ENCODE results near the gene KAT6B. TPM values are rescaled to one million over a fixed set of nuclear protein-coding genes. Genes with fewer than 3 reads are reported as not detected.
"Not testable (repeated sequence)": the region's sequence is repeated elsewhere in the genome, so short reads cannot be mapped to it uniquely, and the experiment has no call there.

Gene KAT6B
- total and polyA plus RNA-seq, 7 experiments from 2014 or later: 33.2 to 80.5 (median 63.6) TPM

- ATAC-seq; H3K4me1 ChIP-seq (ENCODE audit: control insufficient read depth in 2 of 2, insufficient read depth in 2 of 2, low read length in 2 of 2); H3K4me3 ChIP-seq (ENCODE audit: low read length); H3K36me3 ChIP-seq (ENCODE audit: control insufficient read depth in 2 of 3, insufficient read depth in 3 of 3, low read length in 3 of 3); H3K9me3 ChIP-seq (ENCODE audit: control insufficient read depth in 2 of 3, low read length in 3 of 3); intact Hi-C loops (cut with micrococcal nuclease); DNase-seq; H3K27ac Mint-ChIP-seq; H3K4me3 Mint-ChIP-seq; H3K27me3 Mint-ChIP-seq; H3K27ac ChIP-seq (ENCODE audit: low read depth, low read length); H3K27me3 ChIP-seq (ENCODE audit: control insufficient read depth in 2 of 2, insufficient read depth in 2 of 2, low read length in 2 of 2): not testable (repeated sequence)
- H3K9me3 Mint-ChIP-seq: peaks cover 1 to 30% (median 11%) of the 10 kb centered on the region in 11 donors
- ChIA-PET CTCF (interaction anchor here (0.6 to 1.2 kb wide), 3 partner anchors 8 to 143 kb away, joined by 3 to 4 read pairs (median 3); no protein-coding TSS in a partner anchor), POLR2A (interaction anchor here (0.7 kb wide), 1 partner anchor 524 kb away, joined by 7 read pairs; no protein-coding TSS in a partner anchor)
- peaks cover 0 to 26% (median 24%) of the 10 kb centered on the region in 5 donors for H3K36me3 Mint-ChIP-seq
- H3K4me1 Mint-ChIP-seq: peaks cover 24 to 70% (median 51%) of the 10 kb centered on the region in 7 donors
Measured at GRCh38 chr10:74921070-74921469, 94.7 kb downstream of the KAT6B start.

GRCh38 chr10:74921744-74922143 is 95.3 kb downstream of the KAT6B start:
- POLR2A ChIA-PET: no interaction called here
- Mint-ChIP-seq H3K27ac (peak overlapping the region in 5 of 9 donors; percentile 2 to 52 (median 33)), H3K36me3 (peaks cover 0 to 23% (median 20%) of the 10 kb centered on the region in 5 donors), H3K27me3 (no peaks in the 10 kb centered on the region), H3K4me1 (peaks cover 20 to 69% (median 51%) of the 10 kb centered on the region in 7 donors), H3K9me3 (peaks cover 1 to 30% (median 11%) of the 10 kb centered on the region in 11 donors), H3K4me3 (no peak overlapping the region)
- H3K9me3 ChIP-seq (ENCODE audit: control insufficient read depth in 2 of 3, low read length in 3 of 3): no peaks in the 10 kb centered on the region
- CTCF ChIA-PET: interaction anchor here (1.2 kb wide), 1 partner anchor 9 kb away, joined by 3 read pairs; no protein-coding TSS in a partner anchor
- no peak overlapping the region for H3K4me3 ChIP-seq (ENCODE audit: low read length)
- intact Hi-C loops (cut with micrococcal nuclease): no loop called here
- H3K27me3 ChIP-seq (ENCODE audit: control insufficient read depth in 2 of 2, insufficient read depth in 2 of 2, low read length in 2 of 2): no peaks in the 10 kb centered on the region
- H3K36me3 ChIP-seq (ENCODE audit: control insufficient read depth in 2 of 3, insufficient read depth in 3 of 3, low read length in 3 of 3): no peaks in the 10 kb centered on the region
- DNase-seq (no peak), ATAC-seq (no peak)
- H3K27ac ChIP-seq (ENCODE audit: low read depth, low read length): no peak overlapping the region
- H3K4me1 ChIP-seq (ENCODE audit: control insufficient read depth in 2 of 2, insufficient read depth in 2 of 2, low read length in 2 of 2): no peaks in the 10 kb centered on the region

GRCh38 chr10:74922921-74923320 is 96.5 kb downstream of the KAT6B start:
- Mint-ChIP-seq H3K27ac (peak overlapping the region in 6 of 9 donors; percentile 4 to 50 (median 39)), H3K4me1 (peaks cover 20 to 75% (median 61%) of the 10 kb centered on the region in 7 donors), H3K27me3 (no peaks in the 10 kb centered on the region), H3K4me3 (peak overlapping the region in 1 of 10 donors; percentile 42), H3K36me3 (peaks cover 0 to 17% (median 14%) of the 10 kb centered on the region in 5 donors), H3K9me3 (peaks cover 0 to 23% (median 8%) of the 10 kb centered on the region in 11 donors)
- ATAC-seq: no peak
- ChIA-PET CTCF (no interaction called here), POLR2A (no interaction called here)
- intact Hi-C loops (cut with micrococcal nuclease): no loop called here
- Histone ChIP-seq H3K4me3 (ENCODE audit: low read length) (no peak overlapping the region), H3K9me3 (ENCODE audit: control insufficient read depth in 2 of 3, low read length in 3 of 3) (no peaks in the 10 kb centered on the region), H3K36me3 (ENCODE audit: control insufficient read depth in 2 of 3, insufficient read depth in 3 of 3, low read length in 3 of 3) (no peaks in the 10 kb centered on the region), H3K27ac (ENCODE audit: low read depth, low read length) (no peak overlapping the region), H3K27me3 (ENCODE audit: control insufficient read depth in 2 of 2, insufficient read depth in 2 of 2, low read length in 2 of 2) (no peaks in the 10 kb centered on the region), H3K4me1 (ENCODE audit: control insufficient read depth in 2 of 2, insufficient read depth in 2 of 2, low read length in 2 of 2) (no peaks in the 10 kb centered on the region)
- DNase-seq: no peak

DNA sequence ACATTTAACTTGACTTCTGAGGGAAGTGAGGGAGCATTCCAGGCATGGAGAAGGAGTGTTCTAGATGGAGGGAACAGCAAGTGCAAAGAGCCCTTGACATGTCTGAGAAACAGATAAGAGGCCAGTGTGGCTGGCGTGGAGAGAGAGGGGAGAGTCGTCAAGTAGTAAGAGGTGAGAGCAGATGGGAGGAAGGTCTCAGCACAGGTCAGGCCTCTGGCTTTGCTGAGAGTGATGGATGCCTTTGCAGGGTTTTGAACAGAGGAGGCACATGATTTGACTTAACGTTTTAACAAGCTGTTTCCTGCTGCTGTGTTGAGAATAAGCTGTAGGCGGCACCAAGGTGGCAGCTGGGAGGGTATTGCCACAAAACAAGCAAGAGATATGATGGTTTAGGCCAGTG is 97.2 kb downstream of the KAT6B start:
- no peaks in the 10 kb centered on the region for H3K36me3 ChIP-seq (ENCODE audit: control insufficient read depth in 2 of 3, insufficient read depth in 3 of 3, low read length in 3 of 3)
- peak; percentile 45 for ATAC-seq
- no peaks in the 10 kb centered on the region for H3K27me3 ChIP-seq (ENCODE audit: control insufficient read depth in 2 of 2, insufficient read depth in 2 of 2, low read length in 2 of 2)
- POLR2A ChIA-PET: interaction anchor here (0.6 kb wide), 1 partner anchor 29 kb away, joined by 3 read pairs; no protein-coding TSS in a partner anchor
- Mint-ChIP-seq H3K4me1 (peaks cover 20 to 79% (median 61%) of the 10 kb centered on the region in 7 donors), H3K9me3 (peaks cover 0 to 17% (median 8%) of the 10 kb centered on the region in 11 donors), H3K27ac (peak overlapping the region in 7 of 9 donors; percentile 4 to 67 (median 41)), H3K4me3 (peak overlapping the region in 2 of 10 donors; percentile 16 to 27), H3K36me3 (peaks cover 0 to 17% (median 13%) of the 10 kb centered on the region in 5 donors), H3K27me3 (no peaks in the 10 kb centered on the region)
- H3K9me3 ChIP-seq (ENCODE audit: control insufficient read depth in 2 of 3, low read length in 3 of 3): no peaks in the 10 kb centered on the region
- H3K4me3 ChIP-seq (ENCODE audit: low read length): no peak overlapping the region
- no peaks in the 10 kb centered on the region for H3K4me1 ChIP-seq (ENCODE audit: control insufficient read depth in 2 of 2, insufficient read depth in 2 of 2, low read length in 2 of 2)
- intact Hi-C loops (cut with micrococcal nuclease): no loop called here
- no peak overlapping the region for H3K27ac ChIP-seq (ENCODE audit: low read depth, low read length)
- CTCF ChIA-PET: interaction anchor here (1.3 kb wide), 1 partner anchor 96 kb away, joined by 6 read pairs; no protein-coding TSS in a partner anchor
- peak in 4 of 9 donors; percentile 2 to 18 (median 6) for DNase-seq

DNA sequence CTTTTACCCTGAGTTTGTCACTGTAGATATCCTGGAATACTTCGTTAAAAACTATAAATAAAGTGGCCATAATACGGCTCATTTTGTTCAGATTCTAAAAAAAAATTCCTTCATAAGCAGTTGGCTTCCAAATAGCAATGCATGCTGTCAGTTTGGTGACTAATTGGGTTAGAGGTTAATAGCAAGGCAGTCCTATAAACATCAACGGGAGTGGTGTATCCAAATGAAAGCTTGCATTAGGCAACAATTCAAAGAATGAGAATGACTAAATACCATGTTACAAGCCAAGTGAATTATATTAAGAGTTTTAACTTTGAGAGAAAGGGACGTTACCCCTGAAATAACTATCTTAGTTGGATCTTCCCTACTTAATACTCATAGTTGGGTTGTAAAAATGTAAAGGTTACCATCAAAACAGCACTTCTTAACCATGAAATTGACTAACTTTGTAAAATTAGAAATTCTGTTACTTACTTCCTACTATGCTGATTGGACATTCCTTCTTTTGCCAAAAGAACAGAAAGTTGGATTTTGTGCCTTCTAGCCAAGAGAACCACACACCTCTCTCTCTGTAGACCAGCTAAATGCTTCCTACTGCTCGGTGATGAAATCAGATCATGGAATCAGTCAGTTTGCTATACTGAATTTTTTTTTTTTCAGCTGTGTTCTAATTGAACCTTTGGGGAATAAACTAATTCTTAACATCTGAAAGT is 98.0 kb downstream of the KAT6B start:
- Histone ChIP-seq H3K27me3 (ENCODE audit: control insufficient read depth in 2 of 2, insufficient read depth in 2 of 2, low read length in 2 of 2) (no peaks in the 10 kb centered on the region), H3K36me3 (ENCODE audit: control insufficient read depth in 2 of 3, insufficient read depth in 3 of 3, low read length in 3 of 3) (no peaks in the 10 kb centered on the region), H3K9me3 (ENCODE audit: control insufficient read depth in 2 of 3, low read length in 3 of 3) (no peaks in the 10 kb centered on the region), H3K4me1 (ENCODE audit: control insufficient read depth in 2 of 2, insufficient read depth in 2 of 2, low read length in 2 of 2) (no peaks in the 10 kb centered on the region), H3K27ac (ENCODE audit: low read depth, low read length) (no peak overlapping the region), H3K4me3 (ENCODE audit: low read length) (no peak overlapping the region)
- DNase-seq (no peak), ATAC-seq (no peak)
- ChIA-PET CTCF (interaction anchor here (0.7 to 1.3 kb wide), 2 partner anchors 95 to 176 kb away, joined by 3 to 6 read pairs; no protein-coding TSS in a partner anchor), POLR2A (interaction anchor here (0.6 kb wide), 1 partner anchor 29 kb away, joined by 3 read pairs; no protein-coding TSS in a partner anchor)
- no peaks in the 10 kb centered on the region for H3K27me3 Mint-ChIP-seq
- peaks cover 20 to 86% (median 61%) of the 10 kb centered on the region in 7 donors for H3K4me1 Mint-ChIP-seq
- no peak overlapping the region for H3K4me3 Mint-ChIP-seq
- H3K27ac Mint-ChIP-seq: no peak overlapping the region
- H3K9me3 Mint-ChIP-seq: peaks cover 0 to 13% (median 6%) of the 10 kb centered on the region in 11 donors
- intact Hi-C loops (cut with micrococcal nuclease): no loop called here
- H3K36me3 Mint-ChIP-seq: peaks cover 0 to 15% (median 13%) of the 10 kb centered on the region in 5 donors

- ATAC-seq: no peak
- Mint-ChIP-seq H3K9me3 (peaks cover 0 to 5% (median 0%) of the 10 kb centered on the region in 11 donors), H3K4me3 (no peak overlapping the region), H3K4me1 (peaks cover 18 to 78% (median 53%) of the 10 kb centered on the region in 7 donors), H3K36me3 (peaks cover 0 to 7% (median 5%) of the 10 kb centered on the region in 5 donors), H3K27ac (peak overlapping the region in 2 of 9 donors; percentile 53 to 62), H3K27me3 (no peaks in the 10 kb centered on the region)
- POLR2A ChIA-PET: no interaction called here
- intact Hi-C loops (cut with micrococcal nuclease): no loop called here
- H3K9me3 ChIP-seq (ENCODE audit: control insufficient read depth in 2 of 3, low read length in 3 of 3): no peaks in the 10 kb centered on the region
- no peak overlapping the region for H3K4me3 ChIP-seq (ENCODE audit: low read length)
- no peaks in the 10 kb centered on the region for H3K36me3 ChIP-seq (ENCODE audit: control insufficient read depth in 2 of 3, insufficient read depth in 3 of 3, low read length in 3 of 3)
- no peak for DNase-seq
- no peaks in the 10 kb centered on the region for H3K27me3 ChIP-seq (ENCODE audit: control insufficient read depth in 2 of 2, insufficient read depth in 2 of 2, low read length in 2 of 2)
- CTCF ChIA-PET: no interaction called here
- H3K27ac ChIP-seq (ENCODE audit: low read depth, low read length): no peak overlapping the region
- H3K4me1 ChIP-seq (ENCODE audit: control insufficient read depth in 2 of 2, insufficient read depth in 2 of 2, low read length in 2 of 2): no peaks in the 10 kb centered on the region
Measured at GRCh38 chr10:74925291-74925690, 98.9 kb downstream of the KAT6B start.
